SH-SY5Y (cell line): ENCODE results near the gene SLC66A1.

ENCODE experiments used
- GATA2 ChIP-seq: IDR thresholded peaks from 2 replicates; pipeline ENCODE4 v1.6.1; 2011; ENCODE audit warnings: mild to moderate bottlenecking, low read depth, low read length
- GATA3 ChIP-seq: IDR thresholded peaks from 2 replicates; pipeline ENCODE4 v1.6.1; 2011; ENCODE audit warnings: low read depth, mild to moderate bottlenecking, low read length, moderate library complexity

- TF ChIP-seq GATA3 (no peak), GATA2 (no peak)
Measured at GRCh38 chr1:19323987-19324664, 12.0 kb downstream of the SLC66A1 start.
